Esophagus muscularis mucosa (tissue), 3 donors: ENCODE data around the gene KRTAP19-1.

ENCODE experiments used
- CTCF ChIP-seq, 3 experiments: fragments of 200-600 bp in 2 of 3; fragments of 450-650 bp in 1 of 3; sonication (generic) in 2 of 3; IDR thresholded peaks; one replicate each; pipeline ENCODE4 v1.5.1; 2017 to 2019; ENCODE audit warnings: antibody characterized with exemption in 3 of 3, mild to moderate bottlenecking in 2 of 3, moderate library complexity in 1 of 3
- EP300 ChIP-seq: sonication (generic); formaldehyde crosslinking; IDR thresholded peaks from one replicate; pipeline ENCODE4 v1.6.1; 2017; ENCODE audit warnings: antibody characterized with exemption

GRCh38 chr21:30468900-30469714 is 11.1 kb downstream of the KRTAP19-1 start:
- no peak for TF ChIP-seq EP300
- TF ChIP-seq CTCF (IDR thresholded peaks at IDR 0.05), result no peak
